Right atrium auricular region (tissue), 2 donors: ENCODE measurements around the gene RDH13. TPM values are rescaled to one million over a fixed set of nuclear protein-coding genes. Genes with fewer than 3 reads are reported as not detected.
"Not testable (repeated sequence)": the region's sequence is repeated elsewhere in the genome, so short reads cannot be mapped to it uniquely, and the experiment has no call there.

Experiments
- DNase-seq: peaks from one replicate; pipeline ENCODE4 v3.0.0-alpha.2; 2019; ENCODE audit warnings: low spot score
- H3K27ac ChIP-seq, 2 donors: fragments of 200-600 bp; sonication (generic); 1 replicate in 1 of 2; 2 replicates in 1 of 2; pipeline ENCODE4 v1.5.1; 2016 to 2019
- H3K27me3 ChIP-seq, 2 donors: fragments of 200-600 bp; sonication (generic); one replicate each; pipeline versions ENCODE4 v1.5.1 to v1.6.0; 2017 to 2019
- H3K36me3 ChIP-seq: fragments of 200-600 bp; sonication (generic); one replicate; pipeline ENCODE4 v1.5.1; 2016
- H3K4me1 ChIP-seq, 2 donors: fragments of 200-600 bp; sonication (generic); one replicate each; pipeline versions ENCODE4 v1.5.1 to v1.6.0; 2017 to 2019
- H3K4me3 ChIP-seq, 2 donors: fragments of 200-600 bp; sonication (generic); 1 replicate in 1 of 2; 2 replicates in 1 of 2; pipeline ENCODE4 v1.5.1; 2017 to 2019; ENCODE audit warnings: mild to moderate bottlenecking in 1 of 2, moderate library complexity in 1 of 2
- H3K9me3 ChIP-seq, 2 donors: fragments of 200-600 bp; sonication (generic); one replicate each; pipeline ENCODE4 v1.5.1; 2019
- CTCF ChIP-seq, 2 donors: fragments of 200-600 bp; sonication (generic); IDR thresholded peaks; one replicate each; pipeline ENCODE4 v1.5.1; 2019; ENCODE audit warnings: antibody characterized with exemption in 2 of 2
- total RNA-seq, 2 donors: library from RNA; depleted of rRNA; stranded (reverse); fragments of >200 nt; gene quantifications; one replicate each; pipeline ENCODE4 v1.1.0, GENCODE V29; 2016

RDH13 gene
- total RNA-seq, 2 donors from 2014 or later, result 26.5 to 28.1 TPM

DNA sequence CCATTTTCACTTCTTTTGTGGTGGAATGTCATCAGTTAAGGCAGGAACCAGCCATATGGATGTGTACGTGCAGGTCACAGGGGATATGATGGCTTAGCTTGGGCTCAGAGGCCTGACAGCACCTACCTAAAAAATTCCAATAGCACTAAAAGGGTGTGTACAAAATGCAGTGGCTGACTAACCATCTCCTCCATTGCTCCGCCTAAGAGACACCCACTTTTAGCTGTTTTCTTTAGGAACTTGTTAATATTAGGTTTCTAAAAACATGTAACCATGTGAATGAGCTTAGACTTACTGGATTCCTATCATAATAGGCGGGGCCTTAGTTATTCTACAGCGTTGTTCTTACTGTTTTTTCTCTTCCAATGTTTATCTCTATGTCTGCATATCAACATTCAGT lies 50.6 kb downstream of the RDH13 start:
- no peaks in the 10 kb centered on the region for H3K4me1 ChIP-seq

GRCh38 chr19:55010561-55010960 lies 52.4 kb downstream of the RDH13 start:
- not testable (repeated sequence) for H3K4me1 ChIP-seq, H3K27me3 ChIP-seq, H3K4me3 ChIP-seq, DNase-seq, H3K36me3 ChIP-seq, H3K27ac ChIP-seq, H3K9me3 ChIP-seq

More for the DNA sequence above, 50.6 kb downstream of the RDH13 start:
- TF ChIP-seq CTCF (IDR thresholded peaks at IDR 0.05), result no peak
- no peak for DNase-seq
- no peak overlapping the region for H3K4me3 ChIP-seq
- no peaks in the 10 kb centered on the region for H3K27me3 ChIP-seq
- no peak overlapping the region for H3K27ac ChIP-seq
- no peaks in the 10 kb centered on the region for H3K36me3 ChIP-seq
- no peaks in the 10 kb centered on the region for H3K9me3 ChIP-seq

- DNase-seq, H3K4me1 ChIP-seq: not testable (repeated sequence)
Measured at GRCh38 chr19:55008781-55009180, 54.2 kb downstream of the RDH13 start.

GRCh38 chr19:55008189-55008588 lies 54.8 kb downstream of the RDH13 start:
- not testable (repeated sequence) for H3K9me3 ChIP-seq, H3K36me3 ChIP-seq, H3K27me3 ChIP-seq, DNase-seq, H3K4me3 ChIP-seq, H3K4me1 ChIP-seq, H3K27ac ChIP-seq

More at GRCh38 chr19:55008781-55009180, 54.2 kb downstream of the RDH13 start:
- not testable (repeated sequence) for H3K4me3 ChIP-seq, H3K36me3 ChIP-seq, H3K27ac ChIP-seq, H3K27me3 ChIP-seq, H3K9me3 ChIP-seq

DNA sequence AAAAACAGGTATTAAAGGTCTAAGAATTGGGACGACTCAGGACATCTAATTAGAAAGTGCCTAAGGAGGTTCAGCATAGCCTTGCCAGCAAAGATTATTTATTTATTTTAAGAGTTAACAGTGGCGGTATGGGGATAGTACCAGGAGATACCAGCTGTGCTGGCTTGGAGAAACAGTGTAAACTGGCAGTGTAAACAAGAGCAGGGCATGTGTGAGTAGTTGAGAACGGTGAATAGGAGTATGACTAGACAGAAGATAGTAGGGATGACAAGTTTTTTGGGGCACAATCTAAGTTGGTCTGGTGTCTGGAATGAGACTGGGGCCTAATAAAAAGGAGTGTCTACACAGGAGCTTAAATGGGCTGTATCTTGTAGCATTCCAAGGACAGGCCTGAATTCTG lies 55.4 kb downstream of the RDH13 start:
- H3K9me3 ChIP-seq, H3K27ac ChIP-seq, H3K27me3 ChIP-seq, H3K4me3 ChIP-seq, H3K4me1 ChIP-seq, DNase-seq, H3K36me3 ChIP-seq: not testable (repeated sequence)

DNA sequence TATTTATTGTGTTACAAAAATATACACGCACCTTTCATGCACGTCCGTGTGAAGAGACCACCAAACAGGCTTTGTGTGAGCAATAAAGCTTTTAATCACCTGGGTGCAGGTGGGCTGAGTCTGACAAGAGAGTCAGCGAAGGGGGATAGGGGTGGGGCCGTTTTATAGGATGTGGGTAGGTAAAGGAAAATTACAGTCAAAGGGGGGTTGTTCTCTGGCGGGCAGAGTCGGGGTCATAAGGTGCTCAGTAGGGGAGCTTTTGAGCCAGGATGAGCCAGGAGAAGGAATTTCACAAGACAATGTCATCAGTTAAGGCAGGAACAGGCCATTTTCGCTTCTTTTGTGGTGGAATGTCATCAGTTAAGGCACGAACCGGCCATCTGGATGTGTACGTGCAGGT lies 56.2 kb downstream of the RDH13 start:
- not testable (repeated sequence) for H3K27ac ChIP-seq, H3K36me3 ChIP-seq

DNA sequence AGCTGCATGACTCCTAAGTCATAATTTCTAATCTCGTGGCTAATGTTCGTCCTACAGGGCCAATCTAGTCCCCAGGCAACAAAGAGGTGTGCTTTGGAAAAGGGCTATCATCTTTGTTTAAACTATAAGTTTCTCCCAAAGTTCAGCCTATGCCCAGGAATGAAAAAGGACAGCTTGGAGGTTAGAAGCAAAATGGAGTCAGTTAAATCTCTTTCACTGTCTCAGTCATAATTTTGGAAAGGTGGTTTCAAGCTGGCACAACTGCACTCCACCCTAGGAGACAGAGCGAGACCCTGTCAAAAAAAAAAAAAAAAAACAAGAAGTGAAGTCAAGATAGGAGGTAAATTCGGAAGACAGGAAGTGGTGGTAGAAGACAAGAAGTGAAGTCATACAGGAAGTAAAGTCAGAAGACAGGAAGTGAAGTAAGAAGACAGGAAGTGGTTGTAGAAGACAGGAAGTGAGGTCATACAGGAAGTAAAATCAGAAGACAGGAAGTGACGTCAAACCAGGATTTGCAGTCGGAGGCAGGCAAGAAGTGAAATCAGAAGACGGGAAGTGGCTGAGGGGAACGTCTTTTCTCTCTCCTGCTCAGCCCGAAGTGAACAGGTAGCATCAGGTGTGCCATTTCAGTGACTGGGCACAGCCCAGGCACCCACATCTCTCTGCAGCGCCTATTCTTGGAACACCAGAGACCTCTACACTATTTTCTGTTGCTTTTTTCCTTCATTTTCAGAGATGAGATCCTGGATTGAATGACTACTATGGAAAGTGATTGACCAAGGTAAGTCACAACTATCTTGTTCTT lies 57.1 kb downstream of the RDH13 start:
- H3K4me3 ChIP-seq, result peak overlapping the region in 1 of 2 donors; percentile 26

More for the DNA sequence above, 56.2 kb downstream of the RDH13 start:
- peak overlapping the region in 1 of 2 donors; percentile 26 for H3K4me3 ChIP-seq
- not testable (repeated sequence) for DNase-seq, H3K4me1 ChIP-seq, H3K27me3 ChIP-seq, H3K9me3 ChIP-seq

GRCh38 chr19:55000761-55001160 lies 62.2 kb downstream of the RDH13 start:
- TF ChIP-seq CTCF (IDR thresholded peaks at IDR 0.05), result no peak
- Histone ChIP-seq H3K4me3 (no peak overlapping the region), H3K27ac (no peak overlapping the region), H3K4me1 (no peaks in the 10 kb centered on the region), H3K9me3 (no peaks in the 10 kb centered on the region), H3K36me3 (no peaks in the 10 kb centered on the region), H3K27me3 (no peaks in the 10 kb centered on the region)
- DNase-seq, result no peak

More for the DNA sequence above, 57.1 kb downstream of the RDH13 start:
- peaks cover 0 to 5% of the 10 kb centered on the region in 2 donors for H3K9me3 ChIP-seq
- H3K36me3 ChIP-seq, result no peaks in the 10 kb centered on the region
- DNase-seq, result no peak
- TF ChIP-seq CTCF (IDR thresholded peaks at IDR 0.05), result no peak
- no peaks in the 10 kb centered on the region for H3K27me3 ChIP-seq
- H3K27ac ChIP-seq, result no peak overlapping the region
- no peaks in the 10 kb centered on the region for H3K4me1 ChIP-seq

DNA sequence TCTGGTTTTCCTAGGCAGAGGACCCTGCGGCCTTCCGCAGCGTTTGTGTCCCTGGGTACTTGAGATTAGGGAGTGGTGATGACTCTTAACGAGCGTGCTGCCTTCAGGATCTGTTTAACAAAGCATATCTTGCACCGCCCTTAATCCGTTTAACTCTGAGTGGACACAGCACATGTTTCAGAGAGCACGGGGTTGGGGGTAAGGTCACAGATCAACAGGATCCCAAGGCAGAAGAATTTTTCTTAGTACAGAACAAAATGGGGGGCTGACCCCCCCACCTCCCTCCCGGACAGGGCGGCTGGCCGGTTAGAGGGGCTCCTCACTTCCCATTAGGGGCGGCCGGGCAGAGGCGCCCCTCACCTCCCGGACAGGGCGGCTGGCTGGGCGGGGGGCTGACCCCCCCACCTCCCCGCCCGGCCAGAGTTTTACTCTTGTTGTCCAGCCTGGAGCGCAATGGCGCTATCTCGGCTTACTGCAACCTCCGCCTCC lies 64.2 kb downstream of the RDH13 start:
- not testable (repeated sequence) for H3K4me3 ChIP-seq, DNase-seq, H3K36me3 ChIP-seq, H3K27ac ChIP-seq, H3K4me1 ChIP-seq, H3K27me3 ChIP-seq, H3K9me3 ChIP-seq
